ENCODE data around the gene GRK5.

GRCh38 chr10:119373294-119374102, 166.1 kb downstream of the GRK5 start:
- no peak for TF ChIP-seq CTCF (conservative IDR thresholded peaks at IDR 0.05 in 1 of 2, IDR thresholded peaks at IDR 0.05 in 1 of 2; ENCODE audit: extremely low read depth in 1 of 2, insufficient read depth in 1 of 2, low read depth in 1 of 2, low read length in 2 of 2)
- no peak for TF ChIP-seq EZH2 (IDR thresholded peaks at IDR 0.05; ENCODE audit: borderline replicate concordance, low read length)

All from mammary epithelial cell (primary cell).